ENCODE results near the gene CILP.

CILP gene

DNA sequence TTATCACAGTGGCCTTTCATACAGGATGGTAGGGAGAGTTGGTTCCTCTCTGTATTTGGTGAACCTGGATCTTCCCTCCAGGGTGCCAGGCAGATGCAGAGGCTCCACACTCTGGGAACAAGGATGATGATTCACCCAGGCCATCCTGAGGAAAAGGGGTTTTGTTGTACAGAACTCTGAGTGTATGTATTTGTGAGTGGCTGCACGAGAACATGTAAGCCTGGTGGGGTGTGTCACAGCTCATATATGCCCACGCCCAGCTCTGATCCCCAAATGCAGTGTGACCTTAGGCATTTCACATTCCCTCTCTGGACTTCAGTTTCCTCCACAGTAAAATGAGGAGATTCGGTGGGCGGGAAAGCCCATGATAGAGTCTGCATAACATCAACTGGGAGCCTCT is 11.6 kb upstream of the CILP start:
- H2AFZ ChIP-seq (ENCODE audit: low read depth, low read length) = no peak overlapping the region
- H3K4me2 ChIP-seq (ENCODE audit: low read length) = no peak overlapping the region
- no peaks in the 10 kb centered on the region for H3K36me3 ChIP-seq (replicated peaks; ENCODE audit: low read depth, low read length)
- no peak overlapping the region for H3K9ac ChIP-seq (ENCODE audit: low read length)
- H4K20me1 ChIP-seq (ENCODE audit: insufficient read depth, low read length) = no peaks in the 10 kb centered on the region
- peaks cover 3% of the 10 kb centered on the region; the same call in 1 of the 2 replicates for H3K27me3 ChIP-seq (ENCODE audit: low read depth, low read length)
- TF ChIP-seq CTCF (IDR thresholded peaks at IDR 0.05; ENCODE audit: low read depth, low read length) (no peak), EZH2phosphoT487 (IDR thresholded peaks at IDR 0.05; ENCODE audit: low read depth) (no peak)
- H3K79me2 ChIP-seq (ENCODE audit: low read length) = no peaks in the 10 kb centered on the region
- no peaks in the 10 kb centered on the region for H3K4me1 ChIP-seq (ENCODE audit: low read length)
- no peak overlapping the region for H3K27ac ChIP-seq (ENCODE audit: low read length)
- no peaks in the 10 kb centered on the region for H3K9me3 ChIP-seq (ENCODE audit: insufficient read depth, low read length)
- no peak overlapping the region for H3K4me3 ChIP-seq (ENCODE audit: low read length)

GRCh38 chr15:65221697-65222096 is 10.4 kb upstream of the CILP start:
- no peak for TF ChIP-seq EZH2phosphoT487 (IDR thresholded peaks at IDR 0.05; ENCODE audit: low read depth)
- no peak for TF ChIP-seq CTCF (IDR thresholded peaks at IDR 0.05; ENCODE audit: low read depth, low read length)
- H2AFZ ChIP-seq (ENCODE audit: low read depth, low read length) = no peak overlapping the region
- no peaks in the 10 kb centered on the region for H3K36me3 ChIP-seq (replicated peaks; ENCODE audit: low read depth, low read length)
- no peak overlapping the region for H3K27ac ChIP-seq (ENCODE audit: low read length)
- no peak overlapping the region for H3K9ac ChIP-seq (ENCODE audit: low read length)
- H4K20me1 ChIP-seq (ENCODE audit: insufficient read depth, low read length) = no peaks in the 10 kb centered on the region
- no peaks in the 10 kb centered on the region for H3K4me1 ChIP-seq (ENCODE audit: low read length)
- H3K4me3 ChIP-seq (ENCODE audit: low read length) = no peak overlapping the region
- H3K4me2 ChIP-seq (ENCODE audit: low read length) = no peak overlapping the region
- H3K79me2 ChIP-seq (ENCODE audit: low read length) = no peaks in the 10 kb centered on the region
- H3K9me3 ChIP-seq (ENCODE audit: insufficient read depth, low read length) = no peaks in the 10 kb centered on the region
- peaks cover 3% of the 10 kb centered on the region; the same call in 1 of the 2 replicates for H3K27me3 ChIP-seq (ENCODE audit: low read depth, low read length)

DNA sequence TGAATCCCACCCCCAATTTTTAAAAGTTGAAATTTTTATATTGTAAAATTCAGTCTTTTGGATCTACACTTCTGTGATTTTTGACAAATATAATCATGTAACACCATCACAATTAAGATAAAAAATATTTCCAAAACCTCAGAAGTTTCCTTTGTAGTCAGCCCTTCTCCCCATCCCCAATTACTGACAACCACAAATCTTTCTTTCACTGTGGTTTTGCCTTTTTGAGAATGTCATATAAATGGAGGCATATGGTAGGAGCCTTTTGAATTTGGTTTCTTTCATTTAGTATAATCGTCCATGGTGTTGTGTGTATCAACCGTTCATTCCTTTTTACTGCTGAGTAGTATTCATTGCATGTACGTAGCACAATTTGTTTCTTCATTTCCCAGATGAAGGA is 7.9 kb upstream of the CILP start:
- no peaks in the 10 kb centered on the region for H3K36me3 ChIP-seq (replicated peaks; ENCODE audit: low read depth, low read length)
- no peak overlapping the region for H3K9ac ChIP-seq (ENCODE audit: low read length)
- H3K9me3 ChIP-seq (ENCODE audit: insufficient read depth, low read length) = no peaks in the 10 kb centered on the region
- H3K4me1 ChIP-seq (ENCODE audit: low read length) = no peaks in the 10 kb centered on the region
- no peaks in the 10 kb centered on the region for H4K20me1 ChIP-seq (ENCODE audit: insufficient read depth, low read length)
- H3K4me3 ChIP-seq (ENCODE audit: low read length) = no peak overlapping the region
- no peak overlapping the region for H3K4me2 ChIP-seq (ENCODE audit: low read length)
- no peak for TF ChIP-seq EZH2phosphoT487 (IDR thresholded peaks at IDR 0.05; ENCODE audit: low read depth)
- no peak for TF ChIP-seq CTCF (IDR thresholded peaks at IDR 0.05; ENCODE audit: low read depth, low read length)
- no peak overlapping the region for H3K27ac ChIP-seq (ENCODE audit: low read length)
- no peak overlapping the region for H2AFZ ChIP-seq (ENCODE audit: low read depth, low read length)
- no peaks in the 10 kb centered on the region; the same call in 1 of the 2 replicates for H3K27me3 ChIP-seq (ENCODE audit: low read depth, low read length)
- H3K79me2 ChIP-seq (ENCODE audit: low read length) = no peaks in the 10 kb centered on the region

GRCh38 chr15:65217526-65218482 is 6.5 kb upstream of the CILP start:
- no peak overlapping the region for H3K4me2 ChIP-seq (ENCODE audit: low read length)
- H3K4me3 ChIP-seq (ENCODE audit: low read length) = no peak overlapping the region
- H3K4me1 ChIP-seq (ENCODE audit: low read length) = no peaks in the 10 kb centered on the region
- no peak overlapping the region for H3K9ac ChIP-seq (ENCODE audit: low read length)
- TF ChIP-seq EZH2phosphoT487 (IDR thresholded peaks at IDR 0.05; ENCODE audit: low read depth) (no peak), CTCF (IDR thresholded peaks at IDR 0.05; ENCODE audit: low read depth, low read length) (no peak)
- no peaks in the 10 kb centered on the region for H3K9me3 ChIP-seq (ENCODE audit: insufficient read depth, low read length)
- no peak overlapping the region for H2AFZ ChIP-seq (ENCODE audit: low read depth, low read length)
- H4K20me1 ChIP-seq (ENCODE audit: insufficient read depth, low read length) = no peaks in the 10 kb centered on the region
- H3K27me3 ChIP-seq (ENCODE audit: low read depth, low read length) = no peaks in the 10 kb centered on the region
- no peaks in the 10 kb centered on the region for H3K36me3 ChIP-seq (replicated peaks; ENCODE audit: low read depth, low read length)
- no peaks in the 10 kb centered on the region for H3K79me2 ChIP-seq (ENCODE audit: low read length)
- H3K27ac ChIP-seq (ENCODE audit: low read length) = no peak overlapping the region

Measured in OCI-LY3 (cell line).